Measurements from ENCODE around the gene SRD5A3.

The SRD5A3 gene

GRCh38 chr4:55345980-55346850, at the start of gene SRD5A3:
Gene SRD5A3, plus strand, starts transcription at chr4:55346242. Its CDS starts 95 bp downstream, at chr4:55346337.
- peak; percentile 31 for DNase-seq

- no peak for DNase-seq
Observed at GRCh38 chr4:55297346-55297745, 48.7 kb upstream of the SRD5A3 start.

- no peak for DNase-seq
Observed at GRCh38 chr4:55303760-55304165, 42.3 kb upstream of the SRD5A3 start.

- DNase-seq = no peak
Observed at GRCh38 chr4:55304303-55304702, 41.7 kb upstream of the SRD5A3 start.

GRCh38 chr4:55308071-55308470, 38.0 kb upstream of the SRD5A3 start:
- DNase-seq = no peak

- DNase-seq = no peak
Observed at GRCh38 chr4:55311792-55312488, 34.1 kb upstream of the SRD5A3 start.

- DNase-seq = no peak
Observed at GRCh38 chr4:55312489-55313101, 33.4 kb upstream of the SRD5A3 start.

GRCh38 chr4:55314141-55314820, 31.8 kb upstream of the SRD5A3 start:
- no peak for DNase-seq

GRCh38 chr4:55318175-55319129, 27.6 kb upstream of the SRD5A3 start:
- no peak for DNase-seq

- peak; percentile 12 for DNase-seq
Observed at GRCh38 chr4:55321707-55322264, 24.3 kb upstream of the SRD5A3 start.

- DNase-seq = no peak
Observed at GRCh38 chr4:55323375-55323774, 22.7 kb upstream of the SRD5A3 start.

- no peak for DNase-seq
Observed at GRCh38 chr4:55326629-55327028, 19.4 kb upstream of the SRD5A3 start.

- DNase-seq = no peak
Observed at GRCh38 chr4:55329012-55329411, 17.0 kb upstream of the SRD5A3 start.

- no peak for DNase-seq
Observed at GRCh38 chr4:55330241-55330640, 15.8 kb upstream of the SRD5A3 start.

GRCh38 chr4:55336138-55337034, 9.7 kb upstream of the SRD5A3 start:
- DNase-seq = no peak

- no peak for DNase-seq
Observed at GRCh38 chr4:55337944-55338343, 8.1 kb upstream of the SRD5A3 start.

GRCh38 chr4:55338486-55338885, 7.6 kb upstream of the SRD5A3 start:
- DNase-seq = no peak

- DNase-seq = no peak
Observed at GRCh38 chr4:55340266-55340665, 5.8 kb upstream of the SRD5A3 start.

- DNase-seq = no peak
Observed at GRCh38 chr4:55343887-55344286, 2.2 kb upstream of the SRD5A3 start.

GRCh38 chr4:55345054-55345453, 988 bp upstream of the SRD5A3 start:
- DNase-seq = no peak

- DNase-seq = no peak
Observed at GRCh38 chr4:55346851-55347255, 811 bp downstream of the SRD5A3 start.

Measured in NCI-H1048 (cell line).